Inflammatory macrophage treated with lipopolysaccharide for 1 hour (primary cell): ENCODE data around the gene PFDN4.

Source experiments
- DNase-seq, 2 donors: peaks; one replicate each; pipeline ENCODE4 v3.0.0-alpha.2; 2020 to 2022

Gene PFDN4, protein sequence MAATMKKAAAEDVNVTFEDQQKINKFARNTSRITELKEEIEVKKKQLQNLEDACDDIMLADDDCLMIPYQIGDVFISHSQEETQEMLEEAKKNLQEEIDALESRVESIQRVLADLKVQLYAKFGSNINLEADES

GRCh38 chr20:54207743-54208547 lies at the start of gene PFDN4:
Gene PFDN4 (plus strand): TSS chr20:54208087. CDS start chr20:54208101, 14 bp downstream.
- DNase-seq: peak; percentile 78 to 84

GRCh38 chr20:54158226-54158625 lies 49.7 kb upstream of the PFDN4 start:
- DNase-seq: no peak

GRCh38 chr20:54158856-54159418 lies 49.0 kb upstream of the PFDN4 start:
- DNase-seq: no peak

DNA sequence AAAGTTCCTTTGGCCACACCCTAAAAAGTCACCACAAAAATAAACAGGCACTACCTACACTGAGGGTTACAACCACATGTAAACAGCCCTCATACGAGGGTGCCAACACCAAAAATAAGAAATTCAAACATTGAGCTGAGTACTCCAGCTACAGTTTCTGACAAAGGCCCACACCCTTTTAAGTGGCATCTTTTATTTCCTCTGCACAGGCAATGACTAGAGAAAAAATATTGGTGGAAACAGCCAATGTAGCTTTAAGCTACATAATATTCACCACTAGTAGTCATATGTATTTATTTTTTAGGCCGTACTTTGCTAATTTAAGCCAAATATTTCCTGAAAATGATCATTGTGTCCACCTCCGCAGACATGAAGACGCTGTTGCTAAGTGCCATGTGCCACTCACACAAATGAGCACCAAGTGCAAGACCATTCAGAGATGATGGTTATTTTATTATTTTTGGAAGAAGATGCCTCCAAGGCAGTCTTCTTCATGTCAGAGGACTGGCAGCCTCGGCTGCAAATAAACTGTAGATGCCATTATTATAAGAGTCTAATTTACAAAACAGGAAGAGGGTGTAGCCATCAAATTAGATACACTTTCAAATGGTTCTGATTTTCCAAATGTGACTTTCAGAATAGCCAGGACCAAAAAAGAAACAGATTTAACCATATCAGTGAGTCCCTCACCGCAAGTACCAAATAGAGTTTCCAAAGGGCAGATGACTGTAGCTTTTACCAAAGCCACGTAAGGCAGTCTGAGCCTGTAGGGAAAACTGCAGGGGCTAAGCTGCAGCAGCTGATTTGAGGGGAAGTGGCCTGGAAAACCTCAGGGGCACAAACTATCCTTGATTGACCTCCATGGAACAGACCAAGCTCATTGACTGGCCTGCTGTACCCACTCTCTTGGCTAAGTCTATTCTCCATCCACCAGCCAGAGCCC lies 47.6 kb upstream of the PFDN4 start:
- DNase-seq: no peak

DNA sequence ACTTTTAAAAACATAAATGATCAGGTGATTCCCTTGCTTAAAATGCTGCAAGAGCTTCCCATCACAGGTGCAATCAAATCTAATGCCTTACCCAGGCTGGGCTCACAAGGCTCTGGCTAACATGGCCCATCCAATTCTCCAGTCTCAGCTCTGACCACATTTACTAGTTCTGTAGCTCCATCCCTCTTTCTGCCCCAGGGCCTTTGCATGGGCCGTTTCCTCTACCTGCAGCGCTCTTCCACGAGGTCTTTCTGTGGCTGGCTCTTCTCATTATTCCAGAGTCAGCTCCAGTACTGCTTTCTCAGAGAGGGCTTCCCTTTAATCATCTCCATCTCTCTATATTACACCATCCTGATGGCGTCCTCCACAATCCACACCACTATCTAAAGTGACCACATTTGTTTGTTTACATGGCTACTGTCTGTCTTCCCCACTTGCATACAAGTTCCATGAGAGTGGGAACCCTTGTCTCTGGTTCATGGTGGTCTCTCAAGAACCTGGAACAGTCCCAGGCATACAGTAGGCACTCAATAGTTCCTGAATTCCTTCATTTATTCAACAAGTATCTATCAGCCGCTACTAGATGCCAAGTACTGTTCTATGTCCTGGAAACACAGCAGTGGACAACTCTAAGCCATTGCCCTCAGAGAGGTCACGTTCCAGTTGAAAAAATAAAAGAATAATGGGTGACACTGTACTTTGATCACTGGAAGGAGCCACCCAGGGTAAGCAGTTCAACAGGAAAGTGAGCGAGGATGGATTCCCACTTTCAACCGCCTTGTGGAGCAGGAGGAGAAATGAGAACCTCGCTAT lies 46.7 kb upstream of the PFDN4 start:
- no peak for DNase-seq

DNA sequence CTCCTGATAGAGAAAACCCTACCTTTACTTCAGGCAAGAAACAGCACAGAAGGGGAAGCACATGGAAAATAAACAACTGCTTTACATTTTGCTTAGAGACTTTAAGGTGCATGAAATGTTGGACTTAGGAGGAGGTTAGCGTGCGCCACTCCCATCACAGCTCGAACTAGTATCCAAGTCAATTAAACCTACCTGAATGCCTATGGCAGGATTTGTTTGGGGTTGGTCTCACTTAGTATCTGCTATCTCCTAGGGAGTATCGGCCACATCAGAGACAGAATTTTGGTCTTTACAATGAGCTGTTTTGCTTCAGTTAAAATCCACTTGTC lies 46.1 kb upstream of the PFDN4 start:
- no peak for DNase-seq

DNA sequence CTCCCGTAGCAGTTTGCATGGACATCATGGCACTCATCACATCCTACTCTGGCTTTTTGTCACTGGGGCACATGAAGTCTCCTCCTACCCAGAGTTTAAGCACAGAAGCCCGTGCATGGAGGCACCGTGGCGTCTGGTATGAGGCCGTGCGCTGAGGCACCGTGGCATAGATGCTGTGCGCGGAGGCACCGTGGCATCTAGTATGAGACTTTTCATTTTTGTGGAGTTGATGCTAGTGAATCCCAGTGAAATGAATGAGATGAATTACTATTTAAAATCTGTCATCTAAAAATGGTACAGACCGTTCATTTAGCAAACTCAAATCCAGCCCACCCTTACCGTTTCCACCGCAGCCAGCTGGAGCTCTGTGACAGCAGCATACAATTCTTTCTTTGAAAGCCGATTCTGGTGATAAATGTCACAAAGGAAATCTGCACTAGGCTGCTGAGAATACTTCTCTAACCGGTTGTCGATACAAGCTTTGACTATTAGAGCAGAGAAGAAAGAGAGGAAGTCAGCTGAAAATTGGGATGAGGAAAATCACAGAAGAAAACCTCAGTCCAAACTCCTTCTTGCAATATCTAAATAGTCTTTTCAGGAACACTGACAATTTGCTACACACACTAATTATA lies 45.4 kb upstream of the PFDN4 start:
- no peak for DNase-seq

DNA sequence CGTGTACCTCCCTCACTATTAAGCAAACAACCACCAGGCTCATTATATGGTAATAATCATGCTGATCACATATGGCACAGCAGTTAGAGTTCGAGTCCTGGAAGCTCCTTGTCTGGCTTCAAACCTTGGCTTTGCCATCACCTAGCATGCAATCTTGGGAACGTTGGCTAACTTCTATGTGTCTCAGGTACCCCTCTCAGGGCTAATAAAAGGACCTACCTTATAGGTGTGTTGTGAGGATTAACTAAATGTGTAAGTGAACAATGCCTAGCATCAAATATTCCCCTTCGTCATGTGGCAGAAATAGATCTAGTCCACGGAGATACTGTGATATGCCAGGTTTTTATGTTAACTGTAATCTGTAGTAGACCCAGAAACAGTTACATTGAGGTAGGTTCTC lies 44.5 kb upstream of the PFDN4 start:
- no peak for DNase-seq

- no peak for DNase-seq
Measured at GRCh38 chr20:54165014-54165413, 42.9 kb upstream of the PFDN4 start.

DNA sequence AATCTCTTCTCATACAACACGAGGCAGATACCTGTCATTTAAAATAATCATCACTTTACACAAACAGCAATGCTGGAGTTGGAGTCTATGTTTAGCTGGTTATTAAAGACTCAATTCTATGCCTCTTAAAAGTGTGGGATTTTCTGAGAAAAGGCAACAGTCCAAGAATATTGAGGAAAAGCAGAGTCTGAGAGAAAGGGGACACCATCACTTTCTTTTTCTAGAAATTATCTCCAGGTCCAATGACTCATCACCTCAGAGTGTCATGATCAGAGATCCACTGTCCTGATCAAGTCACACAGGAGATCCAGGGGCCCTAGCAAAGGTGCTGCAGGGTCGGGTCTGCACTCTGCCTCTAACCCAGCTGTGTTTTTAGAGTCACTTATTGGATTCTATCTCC lies 42.1 kb upstream of the PFDN4 start:
- no peak for DNase-seq

DNA sequence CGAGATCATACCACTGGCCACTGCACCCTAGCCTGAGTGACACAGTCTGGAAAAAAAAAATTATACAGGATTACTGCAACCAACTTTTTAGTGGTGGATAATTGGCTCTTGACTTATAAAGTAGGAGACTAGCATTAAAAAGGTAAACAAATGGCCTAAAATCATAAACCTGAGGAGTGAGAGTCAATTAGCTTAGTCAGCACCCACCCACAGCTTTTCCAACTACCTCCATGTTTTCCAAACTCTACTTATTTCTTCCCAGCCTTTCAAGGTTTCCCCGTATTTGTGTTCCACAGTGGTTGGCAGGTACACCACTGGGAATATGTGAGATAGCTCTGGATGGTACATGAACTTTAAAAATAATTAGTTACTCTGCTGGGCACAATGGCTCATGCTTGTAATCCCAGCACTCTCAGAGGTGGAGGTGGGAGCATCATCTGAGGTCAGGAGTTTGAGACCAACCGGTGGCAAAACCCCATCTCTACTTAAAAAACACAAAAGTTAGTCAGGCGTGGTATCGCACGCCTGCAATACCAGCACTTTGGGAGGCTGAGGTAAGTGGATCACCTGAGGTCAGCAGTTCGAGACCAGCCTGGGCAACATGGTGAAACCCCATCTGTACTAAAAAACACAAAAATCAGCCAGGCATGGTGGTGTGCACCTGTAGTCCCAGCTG lies 40.8 kb upstream of the PFDN4 start:
- no peak for DNase-seq

DNA sequence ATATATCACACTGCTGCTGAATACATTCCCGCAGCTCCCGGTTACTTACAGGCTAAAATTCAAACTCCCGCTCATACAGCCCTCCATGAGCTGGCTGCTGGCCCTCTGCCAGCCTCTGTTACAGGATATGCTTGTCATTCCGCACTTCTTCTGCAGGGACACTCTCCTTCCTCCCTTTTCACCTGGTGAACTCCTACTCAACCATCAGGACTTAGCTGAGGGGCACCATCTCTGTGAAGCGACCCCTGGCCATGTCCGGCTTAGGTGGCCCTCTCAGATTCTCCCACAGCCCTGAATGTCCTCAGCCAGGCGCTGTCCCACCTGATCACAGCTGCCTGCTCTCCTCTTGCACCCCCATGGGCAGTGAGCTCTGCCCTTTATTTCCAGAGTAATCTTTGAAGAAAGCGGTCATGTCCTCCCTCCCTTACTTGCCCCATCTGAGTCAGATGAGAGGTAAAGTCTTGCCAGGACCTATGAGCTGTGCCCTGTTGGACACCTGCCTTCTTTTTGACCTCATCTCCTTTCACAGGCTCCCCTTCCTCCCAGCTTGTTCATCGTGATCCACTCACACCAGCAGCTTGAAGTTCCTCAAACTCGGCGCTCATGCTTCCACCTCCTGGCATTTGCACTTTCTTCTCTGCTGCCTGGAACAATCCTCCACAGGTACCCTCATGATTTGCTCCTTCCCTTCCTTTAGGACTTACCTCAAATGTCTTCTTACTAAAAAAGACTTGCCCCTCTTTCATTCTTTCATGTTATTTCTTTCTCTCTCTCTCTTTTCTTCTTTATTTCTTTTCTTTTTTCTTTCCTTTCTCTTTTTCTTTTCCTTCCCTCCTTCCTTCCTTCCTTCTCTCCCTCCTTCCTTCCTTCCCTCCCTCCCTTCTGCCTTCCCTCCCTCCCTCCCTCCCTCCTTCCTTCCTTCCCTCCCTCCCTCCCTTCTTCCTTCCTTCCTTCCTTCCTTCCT lies 39.7 kb upstream of the PFDN4 start:
- no peak for DNase-seq

- DNase-seq: no peak
Measured at GRCh38 chr20:54168961-54169862, 38.7 kb upstream of the PFDN4 start.

GRCh38 chr20:54170026-54170471 lies 37.8 kb upstream of the PFDN4 start:
- DNase-seq: no peak

GRCh38 chr20:54170963-54171362 lies 36.9 kb upstream of the PFDN4 start:
- DNase-seq: no peak

DNA sequence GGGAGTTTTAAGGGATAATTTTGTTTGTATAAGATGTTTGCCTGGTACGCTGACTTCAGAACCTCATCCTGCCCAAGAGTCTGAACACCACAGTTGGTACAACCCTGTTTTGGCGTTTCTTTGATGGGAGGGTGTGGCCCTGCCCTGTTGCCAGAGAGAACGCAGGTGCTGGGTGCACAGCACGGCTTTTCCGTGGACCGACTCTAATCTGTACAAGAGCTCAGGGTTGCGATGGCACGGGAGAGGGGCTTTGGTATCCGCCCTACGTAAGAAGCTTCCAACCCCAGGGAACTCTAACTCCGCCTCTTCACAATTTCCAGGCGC lies 35.4 kb upstream of the PFDN4 start:
- no peak for DNase-seq

DNA sequence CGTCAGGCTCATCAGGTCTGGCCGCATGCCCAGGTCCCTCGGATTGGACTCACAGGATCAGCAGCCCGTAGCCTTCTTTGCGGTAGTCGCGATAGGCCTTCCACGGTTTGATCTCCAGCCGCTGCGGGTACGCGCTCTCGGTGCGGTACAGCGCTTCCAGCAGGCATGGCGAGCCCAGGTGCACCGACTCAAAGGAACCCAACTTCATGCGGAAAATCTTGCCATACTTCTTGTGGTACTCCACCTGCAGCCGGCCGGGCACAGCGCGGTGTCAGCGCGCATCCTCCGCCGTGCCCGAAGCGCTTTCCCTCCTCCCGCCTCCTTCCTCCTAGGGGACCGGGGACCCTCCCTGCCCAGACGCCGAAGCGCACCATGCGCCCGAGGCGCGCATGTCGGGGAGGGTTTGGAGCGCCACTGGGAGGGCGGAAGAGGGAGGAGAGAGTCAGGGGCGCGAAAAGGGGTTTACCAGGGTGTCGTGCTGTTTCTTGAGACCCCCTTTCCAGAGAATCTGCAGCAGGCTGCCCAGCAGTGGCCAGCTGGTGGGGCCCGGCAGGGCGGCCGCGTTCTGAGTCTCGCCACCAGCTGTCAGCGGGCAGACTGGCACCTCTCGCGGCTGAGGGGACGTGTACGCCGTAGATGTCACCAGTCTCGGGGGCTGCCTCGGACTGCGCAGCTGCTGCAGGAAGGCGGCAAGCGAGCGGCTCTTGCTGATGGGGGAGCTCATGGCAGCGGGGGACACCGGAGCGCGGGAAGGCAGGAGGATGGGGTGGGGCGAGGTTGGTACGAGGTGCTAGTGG lies 34.8 kb upstream of the PFDN4 start:
- no peak for DNase-seq
